HepG2 (cell line): ENCODE measurements around the gene PTGR2. TPM values are rescaled to one million over a fixed set of nuclear protein-coding genes. Genes with fewer than 3 reads are reported as not detected.
A peak's percentile ranks its signal among the peaks of the same experiment; 100 is the strongest.

Experiments used
- ATAC-seq: fragments of 200-7000 bp; cut with Tn5 transposase; 3 replicates; pipeline ENCODE4 v1.9.1; 2020; ENCODE audit warnings: mild to moderate bottlenecking, moderate library complexity
- BruUV-seq: library from RNA; stranded (reverse); fragments of 400-500 nt; replicated peaks from 2 replicates; lab custom pipeline; 2021; lab: Mats Ljungman, UMichigan
- CTCF ChIA-PET: fragments of 300-600 bp; formaldehyde crosslinking; extraction: SDS; loops from one replicate; lab custom pipeline; 2021; ENCODE audit warnings: low total read pairs, inconsistent platforms, low intra/inter-chr PET ratio; lab: Yijun Ruan, JAX
- POLR2A ChIA-PET: fragments of 350-600 bp; sonication (Branson Sonifier 250); formaldehyde crosslinking; loops from one replicate; lab custom pipeline; 2020; ENCODE audit warnings: antibody characterized with exemption, inconsistent platforms; lab: Yijun Ruan, JAX
- DNase-seq: peaks from one replicate; pipeline ENCODE4 v3.0.0-alpha.2; 2015; ENCODE audit warnings: low spot score
- FAIRE-seq: peaks from 3 replicates; lab custom pipeline; 2011; peaks lifted over from hg19 to GRCh38; lab: Jason Lieb, UNC
- H2AFZ ChIP-seq: one replicate; pipeline ENCODE4 v1.6.1; 2011; ENCODE audit warnings: low read length, inconsistent platforms
- H3K27ac ChIP-seq: fragments of 300-600 bp; 3 replicates; pipeline ENCODE4 v1.8.0; 2011; ENCODE audit warnings: mixed run types, mild to moderate bottlenecking, mixed read lengths, low read length, inconsistent platforms; ENCODE audit not compliant: insufficient read depth; ENCODE audit errors: extremely low read length
- H3K27me3 ChIP-seq, 2 experiments: fragments of 200-600 bp in 1 of 2; 2 replicates in 1 of 2; 3 replicates in 1 of 2; pipeline versions ENCODE4 v1.6.0 to v1.8.0; 2011; ENCODE audit warnings: low read length in 2 of 2, mild to moderate bottlenecking in 2 of 2, moderate library complexity in 2 of 2, inconsistent platforms in 1 of 2; ENCODE audit not compliant: insufficient read depth in 2 of 2, control insufficient read depth in 1 of 2
- H3K36me3 ChIP-seq, 2 experiments: fragments of 200-600 bp in 1 of 2; replicated peaks in 1 of 2; 2 replicates in 1 of 2; 3 replicates in 1 of 2; pipeline versions ENCODE4 v1.5.1 to v1.8.0; 2011; ENCODE audit warnings: low read length in 2 of 2, inconsistent platforms in 1 of 2; ENCODE audit not compliant: insufficient read depth in 2 of 2, control insufficient read depth in 1 of 2
- H3K4me1 ChIP-seq: 2 replicates; pipeline ENCODE4 v1.5.1; 2012; ENCODE audit warnings: low read length, inconsistent platforms; ENCODE audit not compliant: insufficient read depth
- H3K4me2 ChIP-seq: 2 replicates; pipeline ENCODE4 v1.6.0; 2011; ENCODE audit warnings: low read depth, low read length, inconsistent platforms
- H3K4me3 ChIP-seq, 3 experiments: fragments of 200-600 bp in 1 of 3; sonication (generic), shearing (Covaris generic) in 1 of 3; replicated peaks in 1 of 3; 2 replicates each; pipeline ENCODE4 v1.5.1; 2011 to 2016; ENCODE audit warnings: low read length in 3 of 3, inconsistent platforms in 2 of 3, low read depth in 2 of 3, mild to moderate bottlenecking in 2 of 3, control low read depth in 1 of 3, mixed read lengths in 1 of 3; ENCODE audit not compliant: insufficient read depth in 1 of 3
- H3K79me2 ChIP-seq: one replicate; pipeline ENCODE4 v1.6.1; 2011; ENCODE audit warnings: low read length, inconsistent platforms; ENCODE audit not compliant: insufficient read depth
- H3K9ac ChIP-seq: 2 replicates; pipeline ENCODE4 v1.6.0; 2011; ENCODE audit warnings: mild to moderate bottlenecking, low read depth, low read length, inconsistent platforms; ENCODE audit not compliant: insufficient read depth
- H3K9me3 ChIP-seq: 2 replicates; pipeline ENCODE4 v1.5.1; 2012; ENCODE audit warnings: mild to moderate bottlenecking, low read length
- H4K20me1 ChIP-seq: 2 replicates; pipeline ENCODE4 v1.6.0; 2011; ENCODE audit warnings: inconsistent platforms, mild to moderate bottlenecking, low read length, moderate library complexity; ENCODE audit not compliant: insufficient read depth
- DNMT1 ChIP-seq: sonication (generic); formaldehyde crosslinking; IDR thresholded peaks from 2 replicates; pipeline ENCODE4 v1.5.1; 2020; ENCODE audit warnings: mild to moderate bottlenecking, missing genetic modification reagents
- MBD4 ChIP-seq: IDR thresholded peaks from 2 replicates; pipeline ENCODE4 v1.6.1; 2012; ENCODE audit warnings: low read length, inconsistent platforms, borderline replicate concordance
- NFRKB ChIP-seq: fragments of 450-650 bp; IDR thresholded peaks from 2 replicates; pipeline ENCODE4 v1.6.1; 2017
- RBFOX2 ChIP-seq: fragments of 200-400 bp; formaldehyde crosslinking; IDR thresholded peaks from 2 replicates; pipeline ENCODE4 v1.6.1; 2017; ENCODE audit warnings: low read depth, mild to moderate bottlenecking, low read length
- STAG1 ChIP-seq: sonication (generic); formaldehyde crosslinking; IDR thresholded peaks from 2 replicates; pipeline ENCODE4 v1.4.0; 2020; ENCODE audit warnings: missing genetic modification reagents
- ZNF143 ChIP-seq: sonication (generic); formaldehyde crosslinking; IDR thresholded peaks from 2 replicates; pipeline ENCODE4 v1.4.0; 2020; ENCODE audit warnings: missing genetic modification reagents
- ZNF652 ChIP-seq: IDR thresholded peaks from 2 replicates; pipeline ENCODE4 v1.6.1; 2016; ENCODE audit warnings: low read depth, borderline replicate concordance
- whole genome bisulfite sequencing: methylation state at CpG from one replicate; pipeline ENCODE4 v1.1.6; 2017; ENCODE audit warnings: low lambda C conversion rate; 5-methylcytosine and 5-hydroxymethylcytosine counted together
- in situ Hi-C: cut with HindIII; loops from 2 replicates; pipeline ENCODE4 v1.10.0; 2017; ENCODE audit warnings: low pct_unique_long_range_greater_than_20kb; ENCODE audit not compliant: extremely low pct_ligation_motif_present
- intact Hi-C: fragments of 100-400 bp; cut with micrococcal nuclease; formaldehyde crosslinking; loops from one replicate; pipeline ENCODE4 v1.10.0; 2022; ENCODE audit not compliant: unreplicated experiment
- polyA plus RNA-seq, 8 experiments: library from polyadenylated mRNA; depleted of rRNA in 3 of 8; stranded (reverse) in 7 of 8; unstranded in 1 of 8; fragments of >200 nt; fragmentation: Illumina TruSeq in 4 of 8; extraction: Trizol in 4 of 8; gene quantifications; 2 replicates each; pipeline versions ENCODE4 v1.2.1 to v1.2.3, GENCODE V29; 2011 to 2016; ENCODE audit warnings: low read depth in 4 of 8, missing spikeins in 1 of 8, mixed read lengths in 1 of 8; ENCODE audit not compliant: insufficient read depth in 1 of 8
- total RNA-seq, 5 experiments: library from RNA; depleted of rRNA; stranded (reverse); fragments of >200 nt; fragmentation: Illumina TruSeq; extraction: Trizol; gene quantifications; 2 replicates each; pipeline ENCODE4 v1.2.3, GENCODE V29; 2016; ENCODE audit warnings: low read depth in 1 of 5
- TF ChIP-seq, protein P1 (sequence below): sonication (generic); formaldehyde crosslinking; IDR thresholded peaks from 2 replicates; pipeline ENCODE4 v1.5.1; 2020; ENCODE audit warnings: mild to moderate bottlenecking, moderate library complexity, missing genetic modification reagents
- TF ChIP-seq, protein P2 (sequence below): sonication (generic); formaldehyde crosslinking; IDR thresholded peaks from 2 replicates; pipeline ENCODE4 v1.4.0; 2020; ENCODE audit warnings: missing genetic modification reagents

Gene PTGR2
- total and polyA plus RNA-seq, 2 of the 13 experiments (the other 11 are each of a cell fraction or from before 2014, with no cell fraction given), result 3.0 to 4.3 TPM

DNA sequence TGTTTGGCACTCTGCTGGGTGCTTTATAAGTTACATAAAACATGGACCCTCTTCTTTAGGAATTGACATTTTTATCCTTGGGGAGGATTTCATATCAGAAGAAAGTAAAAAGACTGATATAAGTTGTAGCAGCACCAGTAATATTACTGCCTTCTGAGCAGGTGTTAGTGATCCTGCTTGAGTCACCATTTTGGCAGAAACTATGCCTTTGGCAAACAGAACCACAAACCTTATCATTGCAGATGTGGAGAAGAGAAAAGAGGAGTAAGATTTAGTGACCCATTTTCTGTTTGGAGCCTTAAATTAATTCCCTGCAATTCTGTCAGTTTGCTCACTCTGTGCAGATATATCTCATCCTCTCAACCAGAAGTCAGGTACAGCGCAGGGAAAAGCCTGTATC lies 58.0 kb downstream of the PTGR2 start:
- Histone ChIP-seq H3K4me3 (no peak overlapping the region), H3K27ac (no peak overlapping the region)

DNA sequence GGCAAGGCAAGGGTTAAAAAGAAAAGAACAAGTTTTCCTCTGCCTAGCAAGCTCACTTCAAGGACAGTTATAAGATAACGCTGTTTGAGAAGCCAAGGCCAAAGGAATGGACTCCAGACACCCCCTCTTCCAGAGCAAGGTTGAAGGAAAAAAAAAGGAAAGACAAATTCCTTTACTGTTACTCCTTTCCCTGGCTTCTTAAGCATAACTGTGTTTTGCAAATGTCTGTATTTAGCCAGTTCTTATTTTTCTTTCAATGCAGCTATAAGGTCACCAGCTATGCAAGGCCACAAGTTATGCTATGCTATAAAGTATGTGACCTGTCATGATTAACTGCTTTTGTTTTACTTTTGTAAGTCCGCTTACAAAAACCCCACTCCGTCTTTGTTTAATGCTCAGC lies 61.6 kb downstream of the PTGR2 start:
- 91% methylated on average over 3 of the region's 3 CpGs for WGBS
- Histone ChIP-seq H3K9me3 (no peaks in the 10 kb centered on the region), H3K27ac (no peak overlapping the region), H4K20me1 (no peaks in the 10 kb centered on the region), H3K27me3 (no peaks in the 10 kb centered on the region), H3K4me2 (no peak overlapping the region), H3K4me3 (no peak overlapping the region), H3K79me2 (no peaks in the 10 kb centered on the region), H3K9ac (no peak overlapping the region), H3K36me3 (peaks cover 16 to 62% of the 10 kb centered on the region in 2 experiments), H3K4me1 (no peaks in the 10 kb centered on the region), H2AFZ (no peak overlapping the region)
- POLR2A ChIA-PET, result interaction anchor here (1.0 kb wide), 1 partner anchor 13 kb away, joined by 4 read pairs; no protein-coding TSS in a partner anchor
- CTCF ChIA-PET, result no interaction called here
- no peak for TF ChIP-seq STAG1 (CRISPR knock-in tag)
- peak; percentile 54; the same call in 1 of the 2 replicates for TF ChIP-seq ZNF652
- TF ChIP-seq, protein P1, sequence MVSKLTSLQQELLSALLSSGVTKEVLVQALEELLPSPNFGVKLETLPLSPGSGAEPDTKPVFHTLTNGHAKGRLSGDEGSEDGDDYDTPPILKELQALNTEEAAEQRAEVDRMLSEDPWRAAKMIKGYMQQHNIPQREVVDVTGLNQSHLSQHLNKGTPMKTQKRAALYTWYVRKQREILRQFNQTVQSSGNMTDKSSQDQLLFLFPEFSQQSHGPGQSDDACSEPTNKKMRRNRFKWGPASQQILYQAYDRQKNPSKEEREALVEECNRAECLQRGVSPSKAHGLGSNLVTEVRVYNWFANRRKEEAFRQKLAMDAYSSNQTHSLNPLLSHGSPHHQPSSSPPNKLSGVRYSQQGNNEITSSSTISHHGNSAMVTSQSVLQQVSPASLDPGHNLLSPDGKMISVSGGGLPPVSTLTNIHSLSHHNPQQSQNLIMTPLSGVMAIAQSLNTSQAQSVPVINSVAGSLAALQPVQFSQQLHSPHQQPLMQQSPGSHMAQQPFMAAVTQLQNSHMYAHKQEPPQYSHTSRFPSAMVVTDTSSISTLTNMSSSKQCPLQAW (CRISPR knock-in tag), result no peak
- no peak for TF ChIP-seq ZNF143 (CRISPR knock-in tag)
- intact Hi-C loops, result no loop called here
- no TSS peak for BruUV-seq
- in situ Hi-C loops, result no loop called here
- ATAC-seq (no peak), DNase-seq (no peak), FAIRE-seq (no peak)

More for the DNA sequence above, 58.0 kb downstream of the PTGR2 start:
- BruUV-seq, result TSS peak; percentile 19
- H3K36me3 ChIP-seq, result peaks cover 24 to 68% of the 10 kb centered on the region in 2 experiments
- H3K9me3 ChIP-seq, result no peaks in the 10 kb centered on the region
- H4K20me1 ChIP-seq, result no peaks in the 10 kb centered on the region
- CTCF ChIA-PET, result no interaction called here
- no peaks in the 10 kb centered on the region for H3K27me3 ChIP-seq
- intact Hi-C loops, result no loop called here
- FAIRE-seq (no peak), DNase-seq (no peak), ATAC-seq (no peak)
- no peaks in the 10 kb centered on the region for H3K4me1 ChIP-seq
- POLR2A ChIA-PET, result no interaction called here
- in situ Hi-C loops, result no loop called here
- TF ChIP-seq NFRKB, result no peak
- no peak for TF ChIP-seq MBD4
- no peak for TF ChIP-seq DNMT1 (CRISPR knock-in tag)
- TF ChIP-seq, protein P2, sequence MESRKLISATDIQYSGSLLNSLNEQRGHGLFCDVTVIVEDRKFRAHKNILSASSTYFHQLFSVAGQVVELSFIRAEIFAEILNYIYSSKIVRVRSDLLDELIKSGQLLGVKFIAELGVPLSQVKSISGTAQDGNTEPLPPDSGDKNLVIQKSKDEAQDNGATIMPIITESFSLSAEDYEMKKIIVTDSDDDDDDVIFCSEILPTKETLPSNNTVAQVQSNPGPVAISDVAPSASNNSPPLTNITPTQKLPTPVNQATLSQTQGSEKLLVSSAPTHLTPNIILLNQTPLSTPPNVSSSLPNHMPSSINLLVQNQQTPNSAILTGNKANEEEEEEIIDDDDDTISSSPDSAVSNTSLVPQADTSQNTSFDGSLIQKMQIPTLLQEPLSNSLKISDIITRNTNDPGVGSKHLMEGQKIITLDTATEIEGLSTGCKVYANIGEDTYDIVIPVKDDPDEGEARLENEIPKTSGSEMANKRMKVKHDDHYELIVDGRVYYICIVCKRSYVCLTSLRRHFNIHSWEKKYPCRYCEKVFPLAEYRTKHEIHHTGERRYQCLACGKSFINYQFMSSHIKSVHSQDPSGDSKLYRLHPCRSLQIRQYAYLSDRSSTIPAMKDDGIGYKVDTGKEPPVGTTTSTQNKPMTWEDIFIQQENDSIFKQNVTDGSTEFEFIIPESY (CRISPR knock-in tag), result no peak
- TF ChIP-seq RBFOX2, result no peak
- no peaks in the 10 kb centered on the region for H3K79me2 ChIP-seq
- H3K4me2 ChIP-seq, result no peak overlapping the region
- H2AFZ ChIP-seq, result no peak overlapping the region
- H3K9ac ChIP-seq, result no peak overlapping the region
- 100% methylated on average over 1 of the region's 1 CpG for WGBS
